Ascending aorta (tissue), 2 donors: Measurements from ENCODE around the gene ATP10B. TPM values are rescaled to one million over a fixed set of nuclear protein-coding genes. Genes with fewer than 3 reads are reported as not detected.

ENCODE experiments used
- DNase-seq, 2 donors: peaks; one replicate each; pipeline ENCODE4 v3.0.0-alpha.2; 2019; ENCODE audit warnings: low spot score in 2 of 2
- H3K27ac ChIP-seq, 2 donors: fragments of 200-600 bp; sonication (generic); one replicate each; pipeline ENCODE4 v1.5.1; 2016 to 2017; ENCODE audit warnings: mild to moderate bottlenecking in 1 of 2
- H3K27me3 ChIP-seq: fragments of 200-600 bp; sonication (generic); one replicate; pipeline ENCODE4 v1.5.1; 2017
- H3K36me3 ChIP-seq, 2 donors: fragments of 200-600 bp; sonication (generic); one replicate each; pipeline ENCODE4 v1.5.1; 2016
- H3K4me1 ChIP-seq, 2 donors: fragments of 200-600 bp; sonication (generic); one replicate each; pipeline ENCODE4 v1.5.1; 2016 to 2017; ENCODE audit warnings: mild to moderate bottlenecking in 1 of 2
- H3K4me3 ChIP-seq, 2 donors: fragments of 200-600 bp; sonication (generic); one replicate each; pipeline ENCODE4 v1.5.1; 2016 to 2017; ENCODE audit warnings: mild to moderate bottlenecking in 1 of 2
- H3K9me3 ChIP-seq, 2 donors: fragments of 200-600 bp; sonication (generic); one replicate each; pipeline ENCODE4 v1.5.1; 2016
- intact Hi-C: fragments of 100-400 bp; cut with DNase I; formaldehyde crosslinking; loops from one replicate; pipeline ENCODE4 v1.15.1; 2023
- total RNA-seq: library from RNA; depleted of rRNA; stranded (reverse); fragments of >200 nt; gene quantifications from one replicate; pipeline ENCODE4 v1.1.0, GENCODE V29; 2016
- TF ChIP-seq, protein P1 (sequence below), 3 experiments: fragments of 200-600 bp in 2 of 3; fragments of 450-650 bp in 1 of 3; sonication (generic) in 2 of 3; IDR thresholded peaks; one replicate each; pipeline ENCODE4 v1.5.1; 2016 to 2019; ENCODE audit warnings: antibody characterized with exemption in 3 of 3, mild to moderate bottlenecking in 1 of 3, moderate library complexity in 1 of 3

ATP10B gene
- total RNA-seq, 1 donor from 2014 or later, result 0.43 TPM

DNA sequence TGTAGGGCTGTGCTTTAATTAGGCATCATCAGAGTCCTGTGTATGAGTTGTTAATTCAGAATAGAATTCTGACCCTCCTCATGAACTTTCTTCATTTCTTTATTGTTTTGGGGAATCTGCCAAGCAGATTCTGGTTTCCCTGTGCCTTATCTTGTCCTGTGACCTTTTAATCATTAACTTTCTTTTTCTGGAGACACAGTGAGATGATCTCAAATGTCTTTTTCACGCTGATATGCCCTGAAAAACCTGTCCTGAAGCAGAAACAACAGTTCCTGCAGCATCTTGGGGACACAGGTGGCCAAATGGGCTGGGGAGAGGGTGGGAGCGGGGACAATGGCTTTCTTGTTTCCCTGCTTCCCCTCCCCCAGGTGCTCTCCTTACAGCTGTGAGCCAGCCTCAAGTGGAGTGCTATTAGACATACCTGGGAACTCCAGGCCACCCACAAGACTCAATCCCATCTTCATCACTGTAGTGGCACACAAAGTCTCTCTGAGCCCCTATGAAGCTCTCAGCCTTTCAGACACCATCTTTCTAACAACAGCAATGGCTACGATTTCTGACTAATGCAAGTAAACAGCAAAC is 213.8 kb downstream of the ATP10B start:
- no peaks in the 10 kb centered on the region for H3K36me3 ChIP-seq
- H3K4me3 ChIP-seq, result no peak overlapping the region
- TF ChIP-seq, protein P1, sequence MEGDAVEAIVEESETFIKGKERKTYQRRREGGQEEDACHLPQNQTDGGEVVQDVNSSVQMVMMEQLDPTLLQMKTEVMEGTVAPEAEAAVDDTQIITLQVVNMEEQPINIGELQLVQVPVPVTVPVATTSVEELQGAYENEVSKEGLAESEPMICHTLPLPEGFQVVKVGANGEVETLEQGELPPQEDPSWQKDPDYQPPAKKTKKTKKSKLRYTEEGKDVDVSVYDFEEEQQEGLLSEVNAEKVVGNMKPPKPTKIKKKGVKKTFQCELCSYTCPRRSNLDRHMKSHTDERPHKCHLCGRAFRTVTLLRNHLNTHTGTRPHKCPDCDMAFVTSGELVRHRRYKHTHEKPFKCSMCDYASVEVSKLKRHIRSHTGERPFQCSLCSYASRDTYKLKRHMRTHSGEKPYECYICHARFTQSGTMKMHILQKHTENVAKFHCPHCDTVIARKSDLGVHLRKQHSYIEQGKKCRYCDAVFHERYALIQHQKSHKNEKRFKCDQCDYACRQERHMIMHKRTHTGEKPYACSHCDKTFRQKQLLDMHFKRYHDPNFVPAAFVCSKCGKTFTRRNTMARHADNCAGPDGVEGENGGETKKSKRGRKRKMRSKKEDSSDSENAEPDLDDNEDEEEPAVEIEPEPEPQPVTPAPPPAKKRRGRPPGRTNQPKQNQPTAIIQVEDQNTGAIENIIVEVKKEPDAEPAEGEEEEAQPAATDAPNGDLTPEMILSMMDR (IDR thresholded peaks at IDR 0.05), result no peak
- no peak overlapping the region for H3K27ac ChIP-seq
- intact Hi-C loops, result no loop called here
- no peaks in the 10 kb centered on the region for H3K9me3 ChIP-seq
- DNase-seq, result no peak
- H3K27me3 ChIP-seq, result no peaks in the 10 kb centered on the region
- H3K4me1 ChIP-seq, result no peaks in the 10 kb centered on the region

DNA sequence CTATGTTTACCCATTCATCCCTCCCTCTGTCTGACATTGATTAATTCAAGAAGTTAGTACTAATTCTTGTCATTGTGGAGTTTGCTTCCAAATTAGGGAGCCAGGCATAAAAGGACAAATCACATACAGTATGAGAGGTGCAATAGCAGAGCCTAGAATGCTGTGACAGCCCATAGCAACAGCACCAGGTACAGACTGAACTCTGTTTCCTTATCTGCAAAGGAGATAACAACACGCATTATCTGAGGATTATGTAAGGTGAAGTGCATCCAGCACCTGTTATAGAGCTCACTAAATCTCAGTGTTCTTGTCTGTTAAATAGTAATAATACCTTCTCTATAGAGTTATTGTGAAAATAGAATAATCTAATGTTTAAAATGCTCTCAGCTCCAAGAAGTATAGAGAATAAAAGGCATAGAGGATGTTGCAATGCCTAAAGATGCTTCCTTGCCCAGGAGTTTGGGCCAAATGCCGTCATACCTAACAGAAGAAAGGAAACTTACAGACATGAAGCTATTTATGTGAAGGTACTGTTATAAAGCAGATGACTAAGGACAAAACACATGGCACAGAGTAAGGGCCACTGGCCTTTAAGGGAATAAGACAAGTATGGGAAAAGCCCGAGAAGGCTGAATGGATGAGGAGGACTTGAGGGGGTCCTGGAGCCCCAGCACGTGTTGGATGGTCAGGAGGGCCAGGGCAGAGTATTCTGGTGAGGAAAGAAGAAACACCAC is 214.5 kb downstream of the ATP10B start:
- Histone ChIP-seq H3K9me3 (no peaks in the 10 kb centered on the region), H3K4me1 (no peaks in the 10 kb centered on the region), H3K36me3 (no peaks in the 10 kb centered on the region), H3K4me3 (no peak overlapping the region), H3K27me3 (no peaks in the 10 kb centered on the region), H3K27ac (no peak overlapping the region)
- TF ChIP-seq, protein P1 (IDR thresholded peaks at IDR 0.05), result no peak
- DNase-seq, result no peak
- intact Hi-C loops, result no loop called here

DNA sequence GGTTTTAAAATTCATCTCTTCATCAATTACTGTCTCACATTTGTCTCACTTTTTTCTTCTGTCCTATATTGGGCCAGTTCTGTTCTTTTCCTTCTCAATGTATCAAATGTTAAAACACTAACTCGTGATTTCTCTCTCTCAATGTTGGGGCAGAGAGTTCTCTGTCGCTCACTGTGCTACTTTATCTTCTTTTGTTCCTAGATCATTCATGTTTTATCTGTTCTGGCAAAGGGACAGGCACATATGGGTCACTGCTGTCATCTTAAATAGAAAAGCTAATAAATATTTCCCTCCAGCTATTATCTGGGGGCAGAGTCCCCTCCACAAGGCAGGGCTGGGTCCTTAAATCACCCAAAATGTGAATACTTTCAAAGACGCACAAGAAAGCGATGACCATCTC is 216.3 kb downstream of the ATP10B start:
- H3K27ac ChIP-seq, result no peak overlapping the region
- no peak overlapping the region for H3K4me3 ChIP-seq
- no peaks in the 10 kb centered on the region for H3K4me1 ChIP-seq
- H3K9me3 ChIP-seq, result no peaks in the 10 kb centered on the region
- TF ChIP-seq, protein P1 (IDR thresholded peaks at IDR 0.05), result no peak
- no peaks in the 10 kb centered on the region for H3K36me3 ChIP-seq
- intact Hi-C loops, result no loop called here
- no peak for DNase-seq
- H3K27me3 ChIP-seq, result no peaks in the 10 kb centered on the region

DNA sequence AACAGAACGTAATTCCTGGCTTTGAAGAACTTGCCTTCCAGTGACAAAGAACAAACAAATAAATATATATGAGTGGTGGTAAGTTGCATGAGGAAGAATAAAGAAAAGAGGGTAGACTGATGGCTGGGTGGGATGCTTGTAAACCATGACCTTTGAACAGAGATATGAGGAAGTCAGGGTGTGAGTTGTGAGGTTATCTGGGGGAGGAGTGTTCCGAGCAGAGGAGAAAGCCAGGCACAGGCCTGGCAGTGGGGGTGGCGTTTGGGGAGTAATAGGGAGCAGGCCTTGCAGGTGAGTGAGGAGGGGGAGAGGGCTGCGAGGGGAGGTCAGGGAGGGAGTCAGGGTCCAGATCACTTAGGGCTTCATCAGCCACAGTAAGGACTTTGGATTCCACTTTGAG is 217.0 kb downstream of the ATP10B start:
- Histone ChIP-seq H3K27me3 (no peaks in the 10 kb centered on the region), H3K4me3 (no peak overlapping the region), H3K27ac (no peak overlapping the region), H3K9me3 (no peaks in the 10 kb centered on the region), H3K4me1 (no peaks in the 10 kb centered on the region), H3K36me3 (no peaks in the 10 kb centered on the region)
- TF ChIP-seq, protein P1 (IDR thresholded peaks at IDR 0.05), result no peak
- intact Hi-C loops, result no loop called here
- DNase-seq, result no peak

DNA sequence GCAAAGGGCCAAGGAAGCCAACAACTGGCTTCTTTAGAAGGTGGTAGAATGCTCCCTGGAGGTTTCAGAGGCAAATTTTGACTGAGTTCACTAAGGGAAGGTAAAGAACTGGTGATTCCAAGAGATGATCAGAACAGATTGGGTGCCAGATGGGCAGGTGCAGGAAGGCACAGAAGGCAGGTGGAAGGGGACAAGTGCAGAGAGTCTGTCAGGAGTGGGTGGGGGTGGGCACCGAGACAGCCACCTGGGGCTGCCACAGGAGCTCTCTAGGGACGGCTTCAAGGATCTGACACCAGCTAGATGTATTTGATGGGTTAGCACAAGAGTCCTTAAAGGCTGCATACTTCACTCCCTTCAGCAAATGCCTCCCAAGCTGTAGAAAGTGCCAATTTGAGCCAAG is 223.0 kb downstream of the ATP10B start:
- DNase-seq, result no peak
- Histone ChIP-seq H3K4me3 (no peak overlapping the region), H3K4me1 (no peaks in the 10 kb centered on the region), H3K27ac (no peak overlapping the region), H3K9me3 (no peaks in the 10 kb centered on the region), H3K27me3 (no peaks in the 10 kb centered on the region), H3K36me3 (no peaks in the 10 kb centered on the region)
- intact Hi-C loops, result no loop called here
- TF ChIP-seq, protein P1 (IDR thresholded peaks at IDR 0.05), result no peak
